Smooth muscle cell (in vitro differentiated cells): ENCODE data around the gene ZIC4. TPM values are rescaled to one million over a fixed set of nuclear protein-coding genes. Genes with fewer than 3 reads are reported as not detected.

Source experiments
- DNase-seq: peaks from one replicate; lab custom pipeline; 2025; ENCODE audit not compliant: unreplicated experiment; lab: John Stamatoyannopoulos, UW
- H2AFZ ChIP-seq: fragments of 200-600 bp; sonication (generic); 2 replicates; pipeline ENCODE4 v1.6.0; 2016; ENCODE audit warnings: antibody characterized with exemption, low read depth, mild to moderate bottlenecking
- H3F3A ChIP-seq: fragments of 200-600 bp; sonication (generic); 2 replicates; pipeline ENCODE4 v1.6.0; 2017; ENCODE audit warnings: antibody characterized with exemption, low read depth
- H3K27ac ChIP-seq: fragments of 200-600 bp; sonication (generic); 2 replicates; pipeline ENCODE4 v1.5.1; 2016; ENCODE audit warnings: low read depth, mild to moderate bottlenecking
- H3K27me3 ChIP-seq: fragments of 200-600 bp; sonication (generic); 2 replicates; pipeline ENCODE4 v1.6.1; 2016; ENCODE audit warnings: low read depth, mild to moderate bottlenecking
- H3K36me3 ChIP-seq: fragments of 200-600 bp; sonication (generic); 2 replicates; pipeline ENCODE4 v1.5.1; 2016; ENCODE audit warnings: low read depth
- H3K4me1 ChIP-seq: fragments of 200-600 bp; sonication (generic); 2 replicates; pipeline ENCODE4 v1.5.1; 2016; ENCODE audit warnings: low read depth
- H3K4me2 ChIP-seq: fragments of 200-600 bp; sonication (generic); 2 replicates; pipeline ENCODE4 v1.6.0; 2016; ENCODE audit warnings: mild to moderate bottlenecking
- H3K4me3 ChIP-seq: fragments of 200-600 bp; sonication (generic); 2 replicates; pipeline ENCODE4 v1.5.1; 2016; ENCODE audit warnings: mild to moderate bottlenecking
- H3K79me2 ChIP-seq: fragments of 200-600 bp; sonication (generic); 2 replicates; pipeline ENCODE4 v1.6.0; 2016; ENCODE audit warnings: low read depth, mild to moderate bottlenecking
- H3K9ac ChIP-seq: fragments of 200-600 bp; sonication (generic); 2 replicates; pipeline ENCODE4 v1.6.0; 2016; ENCODE audit warnings: low read depth
- H3K9me3 ChIP-seq: fragments of 200-600 bp; sonication (generic); replicated peaks from 2 replicates; pipeline ENCODE4 v1.5.1; 2016; ENCODE audit warnings: low read depth
- H4K20me1 ChIP-seq: fragments of 200-600 bp; sonication (generic); 2 replicates; pipeline ENCODE4 v1.6.0; 2016; ENCODE audit warnings: low read depth
- WGBS: methylation state at CpG from one replicate; pipeline ENCODE4 v1.1.7; 2016; ENCODE audit warnings: low lambda C conversion rate; 5-methylcytosine and 5-hydroxymethylcytosine counted together
- polyA plus RNA-seq: library from polyadenylated mRNA; unstranded; fragments of >200 nt; fragmentation: Nextera tagmentation; extraction: Ambion mirVana; gene quantifications from 2 replicates; pipeline ENCODE4 v1.2.1, GENCODE V29; 2016
- total RNA-seq: library from RNA; depleted of rRNA; stranded (reverse); fragments of >200 nt; gene quantifications from 2 replicates; pipeline ENCODE4 v1.2.3, GENCODE V29; 2014
- TF ChIP-seq, protein P1 (sequence below): fragments of 200-600 bp; sonication (generic); IDR thresholded peaks from 2 replicates; pipeline ENCODE4 v1.5.1; 2017; ENCODE audit warnings: borderline replicate concordance, mild to moderate bottlenecking, antibody characterized with exemption; ENCODE audit not compliant: insufficient read depth, poor library complexity, severe bottlenecking

ZIC4 gene
- total and polyA plus RNA-seq, 2 experiments from 2014 or later: not detected

GRCh38 chr3:147358144-147358992 lies 48.0 kb downstream of the ZIC4 start:
- no peak overlapping the region for H3K9ac ChIP-seq
- peaks cover 34% of the 10 kb centered on the region for H3K4me1 ChIP-seq
- no peak for DNase-seq
- no peak overlapping the region for H3K27ac ChIP-seq
- H3K4me3 ChIP-seq: no peak overlapping the region
- H3K9me3 ChIP-seq: no peaks in the 10 kb centered on the region
- no peaks in the 10 kb centered on the region for H4K20me1 ChIP-seq
- no peak overlapping the region for H2AFZ ChIP-seq
- no peaks in the 10 kb centered on the region for H3K36me3 ChIP-seq
- H3K27me3 ChIP-seq: peaks cover 100% of the 10 kb centered on the region
- TF ChIP-seq, protein P1, sequence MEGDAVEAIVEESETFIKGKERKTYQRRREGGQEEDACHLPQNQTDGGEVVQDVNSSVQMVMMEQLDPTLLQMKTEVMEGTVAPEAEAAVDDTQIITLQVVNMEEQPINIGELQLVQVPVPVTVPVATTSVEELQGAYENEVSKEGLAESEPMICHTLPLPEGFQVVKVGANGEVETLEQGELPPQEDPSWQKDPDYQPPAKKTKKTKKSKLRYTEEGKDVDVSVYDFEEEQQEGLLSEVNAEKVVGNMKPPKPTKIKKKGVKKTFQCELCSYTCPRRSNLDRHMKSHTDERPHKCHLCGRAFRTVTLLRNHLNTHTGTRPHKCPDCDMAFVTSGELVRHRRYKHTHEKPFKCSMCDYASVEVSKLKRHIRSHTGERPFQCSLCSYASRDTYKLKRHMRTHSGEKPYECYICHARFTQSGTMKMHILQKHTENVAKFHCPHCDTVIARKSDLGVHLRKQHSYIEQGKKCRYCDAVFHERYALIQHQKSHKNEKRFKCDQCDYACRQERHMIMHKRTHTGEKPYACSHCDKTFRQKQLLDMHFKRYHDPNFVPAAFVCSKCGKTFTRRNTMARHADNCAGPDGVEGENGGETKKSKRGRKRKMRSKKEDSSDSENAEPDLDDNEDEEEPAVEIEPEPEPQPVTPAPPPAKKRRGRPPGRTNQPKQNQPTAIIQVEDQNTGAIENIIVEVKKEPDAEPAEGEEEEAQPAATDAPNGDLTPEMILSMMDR: no peak
- H3F3A ChIP-seq: no peaks in the 10 kb centered on the region
- no peak overlapping the region for H3K4me2 ChIP-seq
- no peaks in the 10 kb centered on the region for H3K79me2 ChIP-seq
- 4% methylated on average over 9 of the region's 9 CpGs for WGBS

- Histone ChIP-seq H2AFZ (no peak overlapping the region), H3K4me2 (no peak overlapping the region), H3K9me3 (no peaks in the 10 kb centered on the region), H3K4me1 (peaks cover 35% of the 10 kb centered on the region), H3K27me3 (peaks cover 100% of the 10 kb centered on the region), H4K20me1 (no peaks in the 10 kb centered on the region), H3K27ac (no peak overlapping the region), H3F3A (no peaks in the 10 kb centered on the region), H3K4me3 (no peak overlapping the region), H3K9ac (no peak overlapping the region), H3K79me2 (no peaks in the 10 kb centered on the region), H3K36me3 (no peaks in the 10 kb centered on the region)
- no peak for DNase-seq
- 6% methylated on average over 29 of the region's 29 CpGs for WGBS
- TF ChIP-seq, protein P1: no peak
These were observed 49.1 kb downstream of the ZIC4 start for GRCh38 chr3:147356909-147357900.

DNA sequence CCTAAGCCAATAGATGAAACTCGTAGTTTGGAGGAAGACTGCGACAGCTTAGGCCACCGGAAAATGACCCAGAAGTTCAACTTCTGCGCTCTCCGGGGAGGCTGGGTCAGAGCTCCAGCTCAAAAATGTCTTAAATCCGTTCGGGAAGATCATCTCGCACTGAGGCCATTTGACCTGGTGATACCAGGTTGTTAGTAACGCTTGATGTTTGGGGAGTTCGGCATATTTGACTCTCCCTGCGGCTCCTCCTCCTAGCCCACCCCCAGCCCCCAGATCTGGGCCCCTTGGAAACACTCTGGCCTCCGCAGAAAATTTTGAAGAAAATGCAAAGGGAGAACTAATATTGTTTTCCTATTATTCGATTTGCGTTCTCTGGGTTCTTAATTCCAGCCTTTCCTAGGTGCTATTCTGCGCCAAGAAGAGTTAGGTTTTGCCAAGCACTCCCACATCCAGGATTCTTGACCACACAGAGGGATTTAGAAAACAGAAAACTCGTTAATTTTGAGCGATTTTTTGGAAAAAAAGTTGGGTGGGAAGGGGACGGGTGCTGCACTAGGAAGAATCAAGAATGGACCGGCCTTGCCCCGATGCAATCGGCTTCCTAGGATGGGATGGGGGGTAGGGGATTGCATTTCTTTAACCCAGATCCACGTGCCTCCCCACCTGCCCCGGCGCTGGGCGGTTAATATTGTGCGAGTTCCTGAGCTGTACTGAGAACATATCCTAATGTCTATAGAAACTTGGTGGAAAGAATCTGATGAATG lies 50.0 kb downstream of the ZIC4 start:
- no peak overlapping the region for H3K9ac ChIP-seq
- no peak for DNase-seq
- peaks cover 100% of the 10 kb centered on the region for H3K27me3 ChIP-seq

More for the DNA sequence above, 50.0 kb downstream of the ZIC4 start:
- 6% methylated on average over 26 of the region's 26 CpGs for WGBS
- Histone ChIP-seq H4K20me1 (no peaks in the 10 kb centered on the region), H3K79me2 (no peaks in the 10 kb centered on the region), H3K4me1 (peaks cover 35% of the 10 kb centered on the region), H3K4me2 (no peak overlapping the region), H3K36me3 (no peaks in the 10 kb centered on the region), H2AFZ (no peak overlapping the region), H3K9me3 (no peaks in the 10 kb centered on the region), H3K27ac (no peak overlapping the region), H3K4me3 (no peak overlapping the region), H3F3A (no peaks in the 10 kb centered on the region)
- TF ChIP-seq, protein P1: no peak
